Peyer's patch (tissue), 4 donors: Measurements from ENCODE around the gene FOXO6.

Experiments
- CTCF ChIP-seq, 6 experiments: fragments of 450-650 bp in 4 of 6; fragments of 200-600 bp in 2 of 6; sonication (generic) in 1 of 6; IDR thresholded peaks; one replicate each; pipeline ENCODE4 v1.5.1; 2017 to 2019; ENCODE audit warnings: antibody characterized with exemption in 6 of 6, mild to moderate bottlenecking in 3 of 6, moderate library complexity in 1 of 6
- POLR2A ChIP-seq, 2 donors: fragments of 450-650 bp; IDR thresholded peaks; one replicate each; pipeline ENCODE4 v1.5.1; 2017; ENCODE audit warnings: antibody characterized with exemption in 2 of 2, mild to moderate bottlenecking in 2 of 2, moderate library complexity in 2 of 2

DNA sequence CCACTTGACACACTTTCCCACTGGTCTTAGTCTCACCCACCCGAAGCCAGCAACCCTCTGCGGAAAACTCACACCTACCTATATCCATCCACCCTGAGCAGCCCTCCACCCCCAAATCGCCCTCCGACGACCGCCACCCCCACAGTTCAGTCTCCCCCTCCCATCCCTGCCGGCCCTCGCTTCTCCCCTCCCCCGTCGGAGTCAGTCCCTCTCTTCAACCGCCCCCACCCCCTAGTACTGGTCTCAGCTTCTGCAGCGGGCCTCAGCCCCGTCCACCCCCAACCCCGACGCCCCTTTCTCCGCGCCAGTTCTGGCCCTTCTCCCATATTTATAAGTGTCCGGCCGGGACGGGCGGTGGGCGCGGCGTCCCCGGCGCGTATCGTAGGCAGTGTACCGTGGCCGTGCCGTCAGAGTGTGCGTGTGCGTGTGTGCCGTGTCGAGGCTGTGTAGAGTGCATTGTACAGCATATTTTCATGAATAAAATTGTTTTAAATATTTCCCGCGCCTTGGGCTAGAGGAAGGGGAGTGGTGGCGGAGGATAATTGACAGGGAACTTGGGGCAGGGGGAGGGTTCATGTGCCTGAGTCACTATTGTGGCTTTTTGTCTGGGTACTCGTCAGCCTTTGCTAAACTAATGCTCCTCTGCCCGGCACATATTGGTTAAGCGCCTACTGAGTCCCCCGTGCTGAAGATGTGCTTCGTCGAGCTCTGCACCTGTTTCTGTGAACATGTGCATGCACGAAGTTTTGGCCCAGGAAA is 22.0 kb downstream of the FOXO6 start:
- no peak for TF ChIP-seq CTCF (IDR thresholded peaks at IDR 0.05)
- TF ChIP-seq POLR2A (IDR thresholded peaks at IDR 0.05), result no peak
